ENCODE data around the gene EIF4G2.

The EIF4G2 gene

DNA sequence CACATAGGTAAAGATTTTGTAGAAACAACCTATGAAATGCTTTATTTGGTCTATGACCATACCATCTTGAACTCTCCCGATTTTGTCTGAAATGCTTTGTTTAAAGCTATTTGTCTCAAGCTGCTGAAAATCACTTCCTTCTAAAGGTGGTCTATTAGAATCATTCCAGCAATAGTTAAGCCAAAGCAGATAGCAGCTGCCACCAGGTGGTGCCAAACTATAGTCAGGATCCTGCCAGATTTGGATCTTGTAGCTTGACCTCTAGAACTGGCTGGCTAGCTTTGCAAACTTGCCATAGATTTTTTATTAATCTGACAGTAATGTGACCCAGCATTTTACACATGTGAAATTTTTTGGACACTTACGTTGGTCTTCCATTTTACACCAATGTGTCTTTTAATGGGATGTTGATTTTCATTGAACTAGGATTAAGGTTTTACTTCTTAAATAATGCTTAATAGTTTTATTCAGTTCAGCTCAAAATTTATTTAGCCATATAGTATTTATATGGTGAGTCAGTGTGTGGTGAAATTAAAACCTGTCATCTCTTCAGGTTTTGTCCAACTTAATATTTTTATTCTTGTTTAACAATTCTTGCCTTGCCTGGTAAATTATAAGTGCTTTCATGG, 38.0 kb downstream of the EIF4G2 start:
- 65% methylated on average over 1 of the region's 2 CpGs for WGBS

GRCh38 chr11:10764412-10764811, 44.3 kb downstream of the EIF4G2 start:
- no peak for DNase-seq
- Histone ChIP-seq H3K4ac (ENCODE audit: low read depth in 1 of 2, low read length in 2 of 2) (no peak overlapping the region), H3K4me3 (ENCODE audit: insufficient read depth in 1 of 2, low read depth in 1 of 2, low read length in 2 of 2) (no peak overlapping the region), H3K14ac (ENCODE audit: low read length in 2 of 2) (no peak overlapping the region), H3K9me3 (ENCODE audit: control insufficient read depth, low read length) (no peaks in the 10 kb centered on the region), H3K79me1 (replicated peaks; ENCODE audit: low read length, poor library complexity, severe bottlenecking) (peaks cover 4% of the 10 kb centered on the region), H2BK5ac (ENCODE audit: low read depth, low read length, poor library complexity, severe bottlenecking) (no peak overlapping the region), H2BK15ac (ENCODE audit: low read depth, poor library complexity, severe bottlenecking) (no peak overlapping the region), H2AK5ac (ENCODE audit: low read length, severe bottlenecking) (no peak overlapping the region), H3K27me3 (ENCODE audit: control insufficient read depth in 1 of 2, insufficient read depth in 1 of 2, low read length in 2 of 2) (no peaks in the 10 kb centered on the region), H3K18ac (ENCODE audit: low read depth in 1 of 2, low read length in 2 of 2) (no peak overlapping the region), H4K91ac (ENCODE audit: low read length) (no peak overlapping the region), H2BK120ac (ENCODE audit: low read depth, low read length) (no peak overlapping the region), H3K9ac (ENCODE audit: low read length) (no peak overlapping the region), H2BK12ac (ENCODE audit: low read length in 2 of 2) (no peak overlapping the region), H3K4me1 (ENCODE audit: control insufficient read depth, insufficient read depth, low read depth, low read length) (peaks cover 3% of the 10 kb centered on the region), H3K4me2 (ENCODE audit: low read length, poor library complexity, severe bottlenecking) (no peak overlapping the region), H3K27ac (ENCODE audit: low read length, poor library complexity, severe bottlenecking) (no peak overlapping the region), H4K8ac (ENCODE audit: low read length) (no peak overlapping the region), H3K23ac (ENCODE audit: low read length in 2 of 2) (no peak overlapping the region), H3K36me3 (ENCODE audit: control insufficient read depth in 1 of 2, insufficient read depth in 2 of 2, low read depth in 1 of 2, low read length in 2 of 2) (peaks cover 13 to 51% of the 10 kb centered on the region in 2 experiments), H2AFZ (ENCODE audit: low read depth, low read length) (no peak overlapping the region)
- WGBS, result 88% methylated on average over 9 of the region's 12 CpGs

More for the DNA sequence above, 38.0 kb downstream of the EIF4G2 start:
- peak; percentile 67 for DNase-seq
- no peaks in the 10 kb centered on the region for H3K9me3 ChIP-seq (ENCODE audit: control insufficient read depth, low read length)
- no peak overlapping the region for H3K14ac ChIP-seq (ENCODE audit: low read length in 2 of 2)
- H3K79me1 ChIP-seq (replicated peaks; ENCODE audit: low read length, poor library complexity, severe bottlenecking), result peaks cover 3% of the 10 kb centered on the region
- H3K27ac ChIP-seq (ENCODE audit: low read length, poor library complexity, severe bottlenecking), result no peak overlapping the region
- no peak overlapping the region for H2AFZ ChIP-seq (ENCODE audit: low read depth, low read length)
- no peaks in the 10 kb centered on the region for H3K4me1 ChIP-seq (ENCODE audit: control insufficient read depth, insufficient read depth, low read depth, low read length)
- H3K18ac ChIP-seq (ENCODE audit: low read depth in 1 of 2, low read length in 2 of 2), result no peak overlapping the region
- no peaks in the 10 kb centered on the region for H3K27me3 ChIP-seq (ENCODE audit: control insufficient read depth in 1 of 2, insufficient read depth in 1 of 2, low read length in 2 of 2)
- H4K8ac ChIP-seq (ENCODE audit: low read length), result no peak overlapping the region
- H2AK5ac ChIP-seq (ENCODE audit: low read length, severe bottlenecking), result no peak overlapping the region
- H3K36me3 ChIP-seq (ENCODE audit: control insufficient read depth in 1 of 2, insufficient read depth in 2 of 2, low read depth in 1 of 2, low read length in 2 of 2), result peaks cover 0 to 21% of the 10 kb centered on the region in 2 experiments
- H2BK5ac ChIP-seq (ENCODE audit: low read depth, low read length, poor library complexity, severe bottlenecking), result no peak overlapping the region
- no peak overlapping the region for H3K9ac ChIP-seq (ENCODE audit: low read length)
- H2BK12ac ChIP-seq (ENCODE audit: low read length in 2 of 2), result no peak overlapping the region
- H4K91ac ChIP-seq (ENCODE audit: low read length), result no peak overlapping the region
- H3K23ac ChIP-seq (ENCODE audit: low read length in 2 of 2), result no peak overlapping the region
- H2BK15ac ChIP-seq (ENCODE audit: low read depth, poor library complexity, severe bottlenecking), result no peak overlapping the region
- H3K4me3 ChIP-seq (ENCODE audit: insufficient read depth in 1 of 2, low read depth in 1 of 2, low read length in 2 of 2), result no peak overlapping the region
- H3K4me2 ChIP-seq (ENCODE audit: low read length, poor library complexity, severe bottlenecking), result no peak overlapping the region
- H3K4ac ChIP-seq (ENCODE audit: low read depth in 1 of 2, low read length in 2 of 2), result no peak overlapping the region
- no peak overlapping the region for H2BK120ac ChIP-seq (ENCODE audit: low read depth, low read length)

DNA sequence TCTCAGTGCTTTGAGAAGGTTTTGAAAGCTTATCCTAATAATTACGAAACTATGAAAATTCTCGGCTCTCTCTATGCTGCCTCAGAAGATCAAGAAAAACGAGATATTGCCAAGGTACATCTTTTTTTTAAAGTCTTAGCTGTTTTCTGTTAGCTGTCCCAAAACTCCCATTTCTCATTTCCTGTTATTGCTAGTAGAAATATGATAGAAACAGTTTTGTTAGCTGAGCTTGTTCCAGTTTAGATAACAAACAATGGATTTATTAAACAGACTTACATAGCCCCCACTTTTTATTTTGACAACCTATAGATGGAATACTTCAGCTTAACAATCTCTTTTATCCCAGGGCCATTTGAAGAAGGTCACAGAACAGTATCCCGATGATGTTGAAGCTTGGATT, 45.0 kb downstream of the EIF4G2 start:
- DNase-seq, result no peak
- no peak overlapping the region for H3K4me2 ChIP-seq (ENCODE audit: low read length, poor library complexity, severe bottlenecking)
- no peak overlapping the region for H3K18ac ChIP-seq (ENCODE audit: low read depth in 1 of 2, low read length in 2 of 2)
- no peak overlapping the region for H3K4ac ChIP-seq (ENCODE audit: low read depth in 1 of 2, low read length in 2 of 2)
- no peak overlapping the region for H2BK120ac ChIP-seq (ENCODE audit: low read depth, low read length)
- no peak overlapping the region for H3K27ac ChIP-seq (ENCODE audit: low read length, poor library complexity, severe bottlenecking)
- no peak overlapping the region for H3K4me3 ChIP-seq (ENCODE audit: insufficient read depth in 1 of 2, low read depth in 1 of 2, low read length in 2 of 2)
- H2BK12ac ChIP-seq (ENCODE audit: low read length in 2 of 2), result no peak overlapping the region
- no peak overlapping the region for H3K9ac ChIP-seq (ENCODE audit: low read length)
- H4K8ac ChIP-seq (ENCODE audit: low read length), result no peak overlapping the region
- no peaks in the 10 kb centered on the region for H3K27me3 ChIP-seq (ENCODE audit: control insufficient read depth in 1 of 2, insufficient read depth in 1 of 2, low read length in 2 of 2)
- H2BK15ac ChIP-seq (ENCODE audit: low read depth, poor library complexity, severe bottlenecking), result no peak overlapping the region
- peaks cover 5% of the 10 kb centered on the region for H3K79me1 ChIP-seq (replicated peaks; ENCODE audit: low read length, poor library complexity, severe bottlenecking)
- no peak overlapping the region for H4K91ac ChIP-seq (ENCODE audit: low read length)
- H3K36me3 ChIP-seq (ENCODE audit: control insufficient read depth in 1 of 2, insufficient read depth in 2 of 2, low read depth in 1 of 2, low read length in 2 of 2), result peaks cover 10 to 57% of the 10 kb centered on the region in 2 experiments
- H3K23ac ChIP-seq (ENCODE audit: low read length in 2 of 2), result no peak overlapping the region
- H3K4me1 ChIP-seq (ENCODE audit: control insufficient read depth, insufficient read depth, low read depth, low read length), result peaks cover 3% of the 10 kb centered on the region
- no peak overlapping the region for H2AFZ ChIP-seq (ENCODE audit: low read depth, low read length)
- H2AK5ac ChIP-seq (ENCODE audit: low read length, severe bottlenecking), result no peak overlapping the region
- no peak overlapping the region for H2BK5ac ChIP-seq (ENCODE audit: low read depth, low read length, poor library complexity, severe bottlenecking)
- H3K14ac ChIP-seq (ENCODE audit: low read length in 2 of 2), result no peak overlapping the region
- WGBS, result 90% methylated on average over 2 of the region's 4 CpGs
- no peaks in the 10 kb centered on the region for H3K9me3 ChIP-seq (ENCODE audit: control insufficient read depth, low read length)

DNA sequence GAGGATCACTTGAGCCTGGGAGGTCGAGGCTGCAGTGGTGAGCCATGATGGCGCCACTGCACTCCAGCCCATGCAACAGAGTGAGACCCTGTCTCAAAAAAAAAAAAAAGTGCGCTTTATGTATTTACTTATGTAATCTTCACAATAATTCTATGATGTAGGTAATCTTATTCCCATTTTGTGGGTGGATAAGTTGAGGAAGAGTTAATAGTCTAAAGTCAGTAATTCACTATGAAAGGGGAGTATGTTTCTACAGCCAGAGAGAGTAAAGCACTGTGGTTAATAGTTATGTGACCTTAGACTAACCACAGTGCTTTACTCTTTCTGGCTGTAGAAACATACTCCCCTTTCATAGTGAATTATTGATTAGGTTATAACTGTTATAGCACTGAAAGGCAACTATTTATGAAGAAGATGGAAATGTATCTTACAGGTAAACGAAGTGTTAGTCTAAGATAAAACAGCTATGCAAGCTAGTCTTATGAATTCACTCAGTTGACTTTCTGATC, 45.8 kb downstream of the EIF4G2 start:
- Histone ChIP-seq H3K14ac (ENCODE audit: low read length in 2 of 2) (no peak overlapping the region), H3K79me1 (replicated peaks; ENCODE audit: low read length, poor library complexity, severe bottlenecking) (peaks cover 8% of the 10 kb centered on the region), H3K4me1 (ENCODE audit: control insufficient read depth, insufficient read depth, low read depth, low read length) (peaks cover 3% of the 10 kb centered on the region), H2BK5ac (ENCODE audit: low read depth, low read length, poor library complexity, severe bottlenecking) (no peak overlapping the region), H3K4me3 (ENCODE audit: insufficient read depth in 1 of 2, low read depth in 1 of 2, low read length in 2 of 2) (no peak overlapping the region), H2BK15ac (ENCODE audit: low read depth, poor library complexity, severe bottlenecking) (no peak overlapping the region), H4K91ac (ENCODE audit: low read length) (no peak overlapping the region), H3K9me3 (ENCODE audit: control insufficient read depth, low read length) (no peaks in the 10 kb centered on the region), H3K4ac (ENCODE audit: low read depth in 1 of 2, low read length in 2 of 2) (no peak overlapping the region), H3K23ac (ENCODE audit: low read length in 2 of 2) (no peak overlapping the region), H2BK120ac (ENCODE audit: low read depth, low read length) (no peak overlapping the region), H2AK5ac (ENCODE audit: low read length, severe bottlenecking) (no peak overlapping the region), H3K9ac (ENCODE audit: low read length) (no peak overlapping the region), H3K18ac (ENCODE audit: low read depth in 1 of 2, low read length in 2 of 2) (no peak overlapping the region), H3K36me3 (ENCODE audit: control insufficient read depth in 1 of 2, insufficient read depth in 2 of 2, low read depth in 1 of 2, low read length in 2 of 2) (peaks cover 12 to 65% of the 10 kb centered on the region in 2 experiments), H2BK12ac (ENCODE audit: low read length in 2 of 2) (no peak overlapping the region), H3K27me3 (ENCODE audit: control insufficient read depth in 1 of 2, insufficient read depth in 1 of 2, low read length in 2 of 2) (no peaks in the 10 kb centered on the region), H4K8ac (ENCODE audit: low read length) (no peak overlapping the region), H3K27ac (ENCODE audit: low read length, poor library complexity, severe bottlenecking) (no peak overlapping the region), H3K4me2 (ENCODE audit: low read length, poor library complexity, severe bottlenecking) (no peak overlapping the region), H2AFZ (ENCODE audit: low read depth, low read length) (no peak overlapping the region)
- no peak for DNase-seq
- 95% methylated on average over 2 of the region's 4 CpGs for WGBS
